ENCODE data around the gene LPAR1.

GRCh38 chr9:110890416-110890815 lies 147.9 kb downstream of the LPAR1 start:
- TF ChIP-seq CTCF (conservative IDR thresholded peaks at IDR 0.05 in 1 of 2, IDR thresholded peaks at IDR 0.05 in 1 of 2; ENCODE audit: low read depth in 1 of 2, low read length in 2 of 2) (no peak), EZH2 (IDR thresholded peaks at IDR 0.05; ENCODE audit: low read length, missing control alignments) (no peak)

Data from fibroblast of lung (primary cell).